H1 (cell line): ENCODE results near the gene HBB. TPM values are rescaled to one million over a fixed set of nuclear protein-coding genes. Genes with fewer than 3 reads are reported as not detected.

Source experiments
- CTCF ChIA-PET: fragments of 300-600 bp; sonication (Branson Sonifier 250); formaldehyde crosslinking; loops from one replicate; lab custom pipeline; 2021; ENCODE audit not compliant: partially characterized antibody; lab: Charles Lee
- POLR2A ChIA-PET: fragments of 300-600 bp; sonication (Branson Sonifier 250); formaldehyde crosslinking; loops from one replicate; lab custom pipeline; 2021; ENCODE audit warnings: inconsistent platforms; ENCODE audit not compliant: partially characterized antibody; lab: Charles Lee
- DNase-seq, 2 experiments: peaks; one replicate each; pipeline versions ENCODE4 v3.0.0 to v3.0.0-alpha.2; 2010 to 2022; ENCODE audit warnings: low spot score in 2 of 2, low read depth in 1 of 2, mixed read lengths in 1 of 2
- FAIRE-seq: peaks from 2 replicates; lab custom pipeline; 2011; peaks lifted over from hg19 to GRCh38; lab: Jason Lieb, UNC
- H2AFZ ChIP-seq: 2 replicates; pipeline ENCODE4 v1.8.1; 2012; ENCODE audit warnings: low read length, inconsistent platforms
- H2AK5ac ChIP-seq: 2 replicates; pipeline ENCODE4 v1.6.1; 2013; ENCODE audit warnings: low read depth, low read length
- H2BK120ac ChIP-seq: replicated peaks from 2 replicates; pipeline ENCODE3; 2013; ENCODE audit warnings: low read depth, low read length, inconsistent platforms
- H2BK12ac ChIP-seq: 2 replicates; pipeline ENCODE4 v1.6.1; 2013; ENCODE audit warnings: low read depth, low read length
- H2BK15ac ChIP-seq: 2 replicates; pipeline ENCODE4 v1.6.1; 2013; ENCODE audit warnings: low read length
- H2BK20ac ChIP-seq: 2 replicates; pipeline ENCODE4 v1.6.1; 2013; ENCODE audit warnings: low read length
- H2BK5ac ChIP-seq: 2 replicates; pipeline ENCODE4 v1.6.1; 2013; ENCODE audit warnings: low read depth, low read length
- H3K14ac ChIP-seq: 2 replicates; pipeline ENCODE4 v1.6.1; 2013; ENCODE audit warnings: inconsistent platforms; ENCODE audit not compliant: insufficient read length
- H3K18ac ChIP-seq: 2 replicates; pipeline ENCODE4 v1.6.1; 2013; ENCODE audit warnings: low read length; ENCODE audit errors: extremely low read depth
- H3K23ac ChIP-seq: 2 replicates; pipeline ENCODE4 v1.6.1; 2013; ENCODE audit warnings: inconsistent platforms; ENCODE audit not compliant: insufficient read length
- H3K23me2 ChIP-seq: 2 replicates; pipeline ENCODE4 v1.6.1; 2013; ENCODE audit warnings: low read depth, low read length
- H3K27ac ChIP-seq: 2 replicates; pipeline ENCODE4 v1.6.1; 2011; ENCODE audit warnings: low read depth, low read length, inconsistent platforms
- H3K27me3 ChIP-seq, 4 experiments: replicated peaks in 1 of 4; 1 replicate in 1 of 4; 2 replicates in 3 of 4; pipeline versions ENCODE4 v1.6.1 to v1.8.1; 2011 to 2013; ENCODE audit warnings: low read length in 3 of 4, mild to moderate bottlenecking in 3 of 4, inconsistent platforms in 2 of 4, mixed read lengths in 2 of 4, moderate library complexity in 1 of 4; ENCODE audit not compliant: control insufficient read depth in 3 of 4, insufficient read depth in 3 of 4; ENCODE audit errors: extremely low read depth in 1 of 4
- H3K36me3 ChIP-seq, 4 experiments: 2 replicates each; pipeline versions ENCODE4 v1.6.1 to v1.8.1; 2011 to 2013; ENCODE audit warnings: mild to moderate bottlenecking in 4 of 4, low read length in 3 of 4, moderate library complexity in 2 of 4, control low read depth in 1 of 4, inconsistent platforms in 1 of 4; ENCODE audit not compliant: insufficient read depth in 4 of 4, control insufficient read depth in 2 of 4
- H3K4ac ChIP-seq: replicated peaks from 2 replicates; pipeline ENCODE3; 2013; ENCODE audit warnings: low read length, low read depth, mixed read lengths, inconsistent platforms; ENCODE audit not compliant: insufficient read length
- H3K4me1 ChIP-seq, 4 experiments: replicated peaks in 1 of 4; 1 replicate in 1 of 4; 2 replicates in 3 of 4; pipeline versions ENCODE4 v1.6.1 to v1.8.1; 2011 to 2013; ENCODE audit warnings: low read length in 3 of 4, inconsistent platforms in 2 of 4, mixed read lengths in 1 of 4; ENCODE audit not compliant: insufficient read depth in 4 of 4, control insufficient read depth in 3 of 4
- H3K4me2 ChIP-seq, 2 experiments: 2 replicates each; pipeline versions ENCODE4 v1.6.1 to v1.8.1; 2011 to 2013; ENCODE audit warnings: low read depth in 2 of 2, low read length in 2 of 2, control low read depth in 1 of 2, inconsistent platforms in 1 of 2, mild to moderate bottlenecking in 1 of 2; ENCODE audit not compliant: insufficient read depth in 1 of 2
- H3K4me3 ChIP-seq, 4 experiments: fragments of 200-600, 300-600 bp in 1 of 4; sonication (generic), shearing (Covaris generic), sonication (Bioruptor Twin) in 1 of 4; 2 replicates each; pipeline versions ENCODE4 v1.5.1 to v1.8.1; 2011 to 2016; ENCODE audit warnings: low read length in 4 of 4, low read depth in 3 of 4, control low read depth in 2 of 4, inconsistent platforms in 2 of 4, mild to moderate bottlenecking in 2 of 4, mixed read lengths in 1 of 4, moderate library complexity in 1 of 4; ENCODE audit not compliant: insufficient read depth in 2 of 4; ENCODE audit errors: extremely low read depth in 1 of 4
- H3K56ac ChIP-seq: replicated peaks from 2 replicates; pipeline ENCODE3; 2013; ENCODE audit warnings: low read depth, mild to moderate bottlenecking, mixed read lengths, low read length, inconsistent platforms; ENCODE audit not compliant: insufficient read length
- H3K79me1 ChIP-seq: 2 replicates; pipeline ENCODE4 v1.6.1; 2013; ENCODE audit warnings: low read depth, low read length, control low read depth
- H3K79me2 ChIP-seq, 2 experiments: 2 replicates each; pipeline versions ENCODE4 v1.6.1 to v1.8.1; 2012 to 2013; ENCODE audit warnings: low read length in 2 of 2, mild to moderate bottlenecking in 2 of 2, inconsistent platforms in 1 of 2; ENCODE audit not compliant: insufficient read depth in 2 of 2, control insufficient read depth in 1 of 2
- H3K9ac ChIP-seq, 4 experiments: replicated peaks in 1 of 4; 1 replicate in 1 of 4; 2 replicates in 3 of 4; pipeline versions ENCODE4 v1.6.1 to v1.8.1; 2011 to 2013; ENCODE audit warnings: low read depth in 3 of 4, low read length in 3 of 4, control low read depth in 2 of 4, mild to moderate bottlenecking in 2 of 4, moderate library complexity in 2 of 4, inconsistent platforms in 1 of 4; ENCODE audit errors: extremely low read depth in 1 of 4
- H3K9me3 ChIP-seq, 2 experiments: 2 replicates each; pipeline versions ENCODE4 v1.6.1 to v1.8.1; 2012 to 2013; ENCODE audit warnings: mild to moderate bottlenecking in 2 of 2, moderate library complexity in 2 of 2, control low read depth in 1 of 2, inconsistent platforms in 1 of 2, low read depth in 1 of 2, low read length in 1 of 2, mixed read lengths in 1 of 2; ENCODE audit not compliant: insufficient read depth in 2 of 2
- H4K20me1 ChIP-seq, 2 experiments: replicated peaks in 1 of 2; 2 replicates each; pipeline versions ENCODE3 to v1.8.1; 2011 to 2013; ENCODE audit warnings: inconsistent platforms in 2 of 2, low read length in 2 of 2, mild to moderate bottlenecking in 1 of 2; ENCODE audit not compliant: insufficient read depth in 2 of 2, control insufficient read depth in 1 of 2
- H4K5ac ChIP-seq: 2 replicates; pipeline ENCODE4 v1.6.1; 2013; ENCODE audit warnings: low read length, low read depth, mixed read lengths, inconsistent platforms; ENCODE audit not compliant: insufficient read length
- H4K8ac ChIP-seq: 2 replicates; pipeline ENCODE4 v1.8.0; 2013; ENCODE audit warnings: mild to moderate bottlenecking, moderate library complexity, low read length, inconsistent platforms; ENCODE audit not compliant: insufficient read depth; ENCODE audit errors: extremely low read depth
- H4K91ac ChIP-seq: replicated peaks from 2 replicates; pipeline ENCODE3; 2013; ENCODE audit warnings: low read length, mixed read lengths, inconsistent platforms; ENCODE audit not compliant: insufficient read length
- CHD2 ChIP-seq: IDR thresholded peaks from 2 replicates; pipeline ENCODE4 v1.6.1; 2012; ENCODE audit warnings: low read length, improper control_type of control experiment
- SAP30 ChIP-seq: fragments of 300-600 bp; sonication (generic); IDR thresholded peaks from 2 replicates; pipeline ENCODE4 v1.7.1; 2012; ENCODE audit warnings: low read length, moderate library complexity, mild to moderate bottlenecking, inconsistent platforms; ENCODE audit not compliant: insufficient read depth, insufficient replicate concordance
- polyA plus RNA-seq, 7 experiments: library from polyadenylated mRNA; depleted of rRNA in 3 of 7; stranded (reverse) in 5 of 7; unstranded in 2 of 7; fragments of >200 nt in 5 of 7; fragments of 200-250 nt in 2 of 7; gene quantifications; 1 replicate in 5 of 7; 2 replicates in 1 of 7; 4 replicates in 1 of 7; pipeline versions ENCODE4 v1.2.1 to v1.2.3, GENCODE V29; 2011 to 2013; ENCODE audit warnings: missing spikeins in 2 of 7, mixed read lengths in 2 of 7
- total RNA-seq: library from RNA; stranded (reverse); fragmentation: NEBNext Ultra II Directional; extraction: Animal tissue kit (Norgen Biotek cat#: 25700); gene quantifications from 2 replicates; pipeline ENCODE4 v1.2.1, GENCODE V29; 2021

Gene HBB
- total and polyA plus RNA-seq, 2 of the 8 experiments (the other 6 are each of a cell fraction or from before 2014, with no cell fraction given), result not detected

DNA sequence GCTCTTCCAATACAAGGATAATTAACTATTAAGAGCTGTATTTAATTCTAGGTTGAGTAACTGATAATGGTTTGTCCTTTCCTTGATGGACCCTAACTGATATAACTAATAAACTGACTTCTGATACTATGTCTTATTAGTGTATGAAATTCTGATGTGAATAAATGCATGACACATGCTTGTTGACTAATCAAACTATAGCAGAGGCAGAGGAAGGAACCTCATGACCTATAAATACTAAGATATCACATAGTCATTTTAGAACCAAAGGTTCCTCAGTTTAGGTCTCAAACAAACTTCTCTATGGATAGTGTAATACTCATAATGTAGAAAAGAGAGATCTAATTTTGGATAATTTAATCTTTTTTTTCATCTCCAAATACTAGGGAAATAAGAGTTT lies 12.2 kb upstream of the HBB start:
- Histone ChIP-seq H2AFZ (no peak overlapping the region), H2BK15ac (no peak overlapping the region), H2BK20ac (no peak overlapping the region), H3K79me2 (no peaks in the 10 kb centered on the region), H3K4ac (no peak overlapping the region), H2BK12ac (no peak overlapping the region), H3K9me3 (no peaks in the 10 kb centered on the region), H3K14ac (no peak overlapping the region), H4K91ac (no peak overlapping the region), H4K5ac (no peak overlapping the region), H2BK5ac (no peak overlapping the region), H3K36me3 (no peaks in the 10 kb centered on the region), H2AK5ac (no peak overlapping the region), H4K20me1 (no peaks in the 10 kb centered on the region), H4K8ac (no peak overlapping the region), H3K23ac (no peak overlapping the region), H3K18ac (no peak overlapping the region), H3K56ac (no peak overlapping the region), H3K79me1 (no peaks in the 10 kb centered on the region), H3K27me3 (no peaks in the 10 kb centered on the region), H3K27ac (no peak overlapping the region), H2BK120ac (no peak overlapping the region), H3K4me3 (no peak overlapping the region), H3K23me2 (no peaks in the 10 kb centered on the region; the same call in 1 of the 2 replicates), H3K4me2 (no peak overlapping the region), H3K4me1 (no peaks in the 10 kb centered on the region), H3K9ac (no peak overlapping the region)
- TF ChIP-seq SAP30 (no peak), CHD2 (no peak)
- no peak for DNase-seq
- FAIRE-seq, result no peak
- ChIA-PET POLR2A (no interaction called here), CTCF (interaction anchor here (0.8 kb wide), 1 partner anchor 52 kb away, joined by 3 read pairs; no protein-coding TSS in a partner anchor)
